IgD-negative memory B cell (primary cell): ENCODE results near the gene CYP4F8. TPM values are rescaled to one million over a fixed set of nuclear protein-coding genes. Genes with fewer than 3 reads are reported as not detected.
"Not testable (repeated sequence)": the region's sequence is repeated elsewhere in the genome, so short reads cannot be mapped to it uniquely, and the experiment has no call there.

Source experiments
- H3K27ac Mint-ChIP-seq, 3 donors: one replicate each; pipeline ENCODE4 v1.8.0; 2020 to 2022; ENCODE audit warnings: mild to moderate bottlenecking in 3 of 3, mixed read lengths in 3 of 3, moderate library complexity in 1 of 3
- H3K27me3 Mint-ChIP-seq: one replicate; pipeline ENCODE4 v1.8.0; 2021; ENCODE audit warnings: mixed read lengths
- H3K36me3 Mint-ChIP-seq: one replicate; pipeline ENCODE4 v1.8.0; 2020; ENCODE audit warnings: mild to moderate bottlenecking, mixed read lengths
- H3K4me1 Mint-ChIP-seq, 3 donors: one replicate each; pipeline ENCODE4 v1.8.0; 2020 to 2022; ENCODE audit warnings: mixed read lengths in 3 of 3, mild to moderate bottlenecking in 1 of 3
- H3K4me3 Mint-ChIP-seq, 4 donors: one replicate each; pipeline ENCODE4 v1.8.0; 2020 to 2022; ENCODE audit warnings: mild to moderate bottlenecking in 4 of 4, mixed read lengths in 4 of 4, moderate library complexity in 3 of 4
- H3K9me3 Mint-ChIP-seq, 3 donors: one replicate each; pipeline ENCODE4 v1.8.0; 2020 to 2021; ENCODE audit warnings: mixed read lengths in 3 of 3, mild to moderate bottlenecking in 1 of 3
- polyA plus RNA-seq: library from polyadenylated mRNA; unstranded; fragments of 300-500 nt; fragmentation: Illumina TruSeq; gene quantifications from one replicate; pipeline ENCODE4 v1.2.3, GENCODE V29; 2021

Gene CYP4F8
- polyA plus RNA-seq, 1 donor from 2014 or later, result not detected

- Mint-ChIP-seq H3K4me3 (no peak overlapping the region), H3K9me3 (peaks cover 3 to 4% (median 3%) of the 10 kb centered on the region in 3 donors), H3K4me1 (peaks cover 5 to 8% (median 6%) of the 10 kb centered on the region in 3 donors), H3K27me3 (peaks cover 7% of the 10 kb centered on the region), H3K36me3 (no peaks in the 10 kb centered on the region), H3K27ac (no peak overlapping the region)
Observed at GRCh38 chr19:15644816-15645215, 29.8 kb downstream of the CYP4F8 start.

DNA sequence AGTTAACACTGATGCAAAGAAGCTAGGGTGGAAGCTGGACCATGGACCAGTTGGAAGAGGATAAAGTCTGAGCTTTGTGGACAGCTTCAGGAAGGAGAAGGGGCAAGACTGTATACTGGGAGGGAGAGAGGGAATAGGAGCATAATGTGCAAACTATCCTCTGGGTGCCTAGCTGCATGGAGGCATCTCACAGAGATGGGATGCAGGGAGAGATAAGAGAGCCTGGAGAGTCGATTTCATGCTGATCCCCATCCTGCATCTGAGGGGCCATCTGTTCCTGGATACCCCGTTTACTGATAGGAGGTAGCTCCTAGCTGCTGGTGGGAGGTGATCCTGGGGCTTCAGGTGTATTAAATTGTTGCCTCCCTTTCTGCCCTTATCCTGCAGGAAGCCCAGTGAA is 34.5 kb downstream of the CYP4F8 start:
- Mint-ChIP-seq H3K9me3 (peaks cover 3 to 5% (median 4%) of the 10 kb centered on the region in 3 donors), H3K27me3 (peaks cover 14% of the 10 kb centered on the region), H3K4me3 (no peak overlapping the region), H3K27ac (no peak overlapping the region), H3K4me1 (no peaks in the 10 kb centered on the region), H3K36me3 (no peaks in the 10 kb centered on the region)

DNA sequence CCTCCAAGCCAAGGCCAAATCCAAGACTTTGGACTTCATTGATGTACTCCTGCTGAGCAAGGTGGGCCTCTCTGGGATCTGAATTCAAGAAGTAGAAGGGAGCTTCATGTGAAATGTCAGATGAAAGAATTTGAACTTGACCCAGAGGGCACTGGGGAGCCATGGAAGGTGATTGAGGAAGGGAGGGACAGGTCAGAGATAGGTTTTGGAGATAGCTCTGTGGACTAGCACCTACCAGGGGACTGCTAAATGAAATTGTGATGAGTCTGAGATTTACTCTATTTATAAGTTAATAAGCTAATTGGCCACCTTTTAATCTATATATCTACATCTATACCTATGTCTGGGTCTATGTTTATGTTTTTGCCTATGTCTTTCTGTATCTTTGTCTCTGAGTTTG is 35.1 kb downstream of the CYP4F8 start:
- H3K36me3 Mint-ChIP-seq, H3K4me3 Mint-ChIP-seq, H3K9me3 Mint-ChIP-seq, H3K27ac Mint-ChIP-seq, H3K4me1 Mint-ChIP-seq: not testable (repeated sequence)
- peaks cover 17% of the 10 kb centered on the region for H3K27me3 Mint-ChIP-seq

GRCh38 chr19:15651791-15652190 is 36.8 kb downstream of the CYP4F8 start:
- no peak overlapping the region for H3K27ac Mint-ChIP-seq

DNA sequence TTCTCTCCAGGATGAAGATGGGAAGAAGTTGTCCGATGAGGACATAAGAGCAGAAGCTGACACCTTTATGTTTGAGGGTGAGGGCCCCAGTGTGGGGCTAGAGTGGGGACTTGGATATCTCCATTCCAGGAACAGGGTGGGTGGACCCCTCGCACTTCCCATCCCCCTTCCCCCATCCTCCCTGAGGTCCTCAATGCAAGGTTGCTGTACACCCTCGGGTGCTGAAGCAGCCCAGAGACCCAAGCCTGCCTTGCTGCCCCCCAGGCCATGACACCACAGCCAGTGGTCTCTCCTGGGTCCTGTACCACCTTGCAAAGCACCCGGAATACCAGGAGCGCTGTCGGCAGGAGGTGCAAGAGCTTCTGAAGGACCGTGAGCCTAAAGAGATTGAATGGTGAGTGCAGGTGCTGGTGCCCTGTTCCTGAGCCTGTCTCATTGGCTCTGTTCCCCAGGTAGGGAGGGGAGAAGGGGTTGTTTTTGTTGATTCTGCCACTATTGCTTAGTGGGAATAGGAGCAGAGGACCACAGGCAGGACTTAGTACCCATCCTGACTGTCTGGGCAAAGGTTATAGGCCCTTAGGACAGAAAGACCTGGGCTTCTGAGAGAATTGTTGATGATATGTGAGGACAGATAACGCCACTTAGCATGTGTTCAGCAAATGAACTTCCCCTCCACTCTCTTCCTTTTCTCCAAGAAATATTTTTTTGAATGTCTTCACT is 37.7 kb downstream of the CYP4F8 start:
- Mint-ChIP-seq H3K36me3 (no peaks in the 10 kb centered on the region), H3K27me3 (peaks cover 12% of the 10 kb centered on the region), H3K4me3 (no peak overlapping the region), H3K27ac (no peak overlapping the region), H3K9me3 (peaks cover 2 to 3% (median 2%) of the 10 kb centered on the region in 3 donors), H3K4me1 (no peaks in the 10 kb centered on the region)

More at GRCh38 chr19:15651791-15652190, 36.8 kb downstream of the CYP4F8 start:
- H3K4me3 Mint-ChIP-seq, result no peak overlapping the region
- H3K27me3 Mint-ChIP-seq, result peaks cover 14% of the 10 kb centered on the region
- no peaks in the 10 kb centered on the region for H3K4me1 Mint-ChIP-seq
- peaks cover 2 to 3% (median 2%) of the 10 kb centered on the region in 3 donors for H3K9me3 Mint-ChIP-seq
- no peaks in the 10 kb centered on the region for H3K36me3 Mint-ChIP-seq

DNA sequence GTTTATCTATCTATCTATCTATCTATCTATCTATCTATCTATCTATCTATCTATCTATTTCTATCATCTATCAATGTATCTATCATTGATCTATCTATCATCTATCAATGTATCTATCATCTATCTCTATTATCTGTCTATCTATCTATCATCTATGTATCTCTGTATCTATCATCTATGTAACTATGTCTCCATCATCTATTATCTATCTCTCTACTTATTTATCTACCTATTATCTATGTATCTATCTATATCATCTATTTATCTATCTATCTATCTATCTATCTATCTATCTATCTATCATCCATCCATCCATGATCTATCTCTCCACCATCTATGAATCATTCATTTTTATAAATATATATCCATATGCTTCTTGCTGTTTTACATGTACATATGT is 41.4 kb downstream of the CYP4F8 start:
- Mint-ChIP-seq H3K27me3 (peaks cover 15% of the 10 kb centered on the region), H3K4me3 (no peak overlapping the region), H3K36me3 (no peaks in the 10 kb centered on the region), H3K9me3 (peaks cover 0 to 4% (median 0%) of the 10 kb centered on the region in 3 donors), H3K4me1 (no peaks in the 10 kb centered on the region), H3K27ac (no peak overlapping the region)

- Mint-ChIP-seq H3K36me3 (no peaks in the 10 kb centered on the region), H3K27me3 (peaks cover 3% of the 10 kb centered on the region), H3K4me3 (no peak overlapping the region), H3K27ac (no peak overlapping the region), H3K9me3 (peaks cover 1 to 4% (median 3%) of the 10 kb centered on the region in 3 donors), H3K4me1 (no peaks in the 10 kb centered on the region)
Observed at GRCh38 chr19:15663247-15663646, 48.2 kb downstream of the CYP4F8 start.

DNA sequence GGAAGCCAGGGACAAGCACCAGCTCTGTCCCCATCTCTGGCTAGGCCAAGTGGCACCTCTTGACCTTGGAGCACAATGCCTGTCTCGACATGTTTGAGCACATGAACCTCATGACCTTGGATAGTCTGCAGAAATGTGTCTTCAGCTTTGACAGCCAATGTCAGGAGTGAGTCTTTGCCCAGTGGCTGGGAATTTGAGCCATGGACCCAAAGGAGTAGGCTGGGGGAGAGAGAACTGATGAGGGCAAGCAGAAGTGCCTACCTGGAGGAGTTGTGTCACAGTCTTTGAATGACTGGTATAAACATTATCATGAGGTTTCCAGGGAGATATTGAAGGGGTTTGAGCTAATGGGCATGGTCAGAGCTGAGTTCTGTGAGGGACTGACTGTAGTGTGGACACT is 51.2 kb downstream of the CYP4F8 start:
- Mint-ChIP-seq H3K4me1 (no peaks in the 10 kb centered on the region), H3K4me3 (no peak overlapping the region), H3K27ac (no peak overlapping the region), H3K9me3 (peaks cover 0 to 3% (median 1%) of the 10 kb centered on the region in 3 donors), H3K36me3 (no peaks in the 10 kb centered on the region), H3K27me3 (peaks cover 4% of the 10 kb centered on the region)

DNA sequence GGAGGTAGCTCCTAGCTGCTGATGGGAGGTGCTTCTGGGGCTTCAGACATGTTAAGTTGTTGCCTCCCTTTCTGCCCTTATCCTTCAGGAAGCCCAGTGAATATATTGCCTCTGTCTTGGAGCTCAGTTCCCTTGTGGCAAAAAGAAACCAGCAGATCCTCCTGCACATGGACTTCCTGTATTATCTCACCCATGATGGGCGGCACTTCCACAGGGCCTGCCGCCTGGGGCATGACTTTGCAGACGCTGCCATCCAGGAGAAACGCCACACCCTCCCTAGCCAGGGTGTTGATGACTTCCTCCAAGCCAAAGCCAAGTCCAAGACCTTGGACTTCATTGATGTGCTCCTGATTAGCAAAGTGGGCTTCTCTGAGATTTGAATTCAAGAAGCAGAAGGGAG is 51.9 kb downstream of the CYP4F8 start:
- Mint-ChIP-seq H3K36me3 (no peaks in the 10 kb centered on the region), H3K27ac (no peak overlapping the region), H3K4me1 (no peaks in the 10 kb centered on the region), H3K9me3 (peaks cover 0 to 3% (median 1%) of the 10 kb centered on the region in 3 donors), H3K4me3 (no peak overlapping the region), H3K27me3 (peaks cover 4% of the 10 kb centered on the region)

DNA sequence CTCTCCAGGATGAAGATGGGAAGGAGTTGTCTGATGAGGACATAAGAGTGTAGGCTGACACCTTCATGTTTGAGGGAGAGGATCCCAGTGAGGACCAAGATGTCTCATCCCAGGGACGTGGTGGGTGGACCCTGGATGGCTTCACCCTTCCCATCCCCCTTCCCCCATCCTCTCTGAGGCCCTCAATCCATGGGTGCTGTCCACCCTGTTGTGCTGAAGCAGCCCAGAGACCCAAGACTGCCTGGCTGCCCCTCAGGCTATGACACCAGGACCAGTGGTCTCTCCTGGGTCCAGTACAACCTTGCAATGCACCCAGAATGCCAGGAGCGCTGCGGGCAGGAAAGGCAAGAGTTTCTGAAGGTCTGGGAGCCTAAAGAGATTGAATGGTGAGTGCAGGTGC is 54.4 kb downstream of the CYP4F8 start:
- no peak overlapping the region for H3K4me3 Mint-ChIP-seq
- no peaks in the 10 kb centered on the region for H3K36me3 Mint-ChIP-seq
- H3K9me3 Mint-ChIP-seq, result peaks cover 0 to 1% (median 0%) of the 10 kb centered on the region in 3 donors
- H3K4me1 Mint-ChIP-seq, result no peaks in the 10 kb centered on the region
- H3K27ac Mint-ChIP-seq, result no peak overlapping the region
- H3K27me3 Mint-ChIP-seq, result peaks cover 4% of the 10 kb centered on the region

DNA sequence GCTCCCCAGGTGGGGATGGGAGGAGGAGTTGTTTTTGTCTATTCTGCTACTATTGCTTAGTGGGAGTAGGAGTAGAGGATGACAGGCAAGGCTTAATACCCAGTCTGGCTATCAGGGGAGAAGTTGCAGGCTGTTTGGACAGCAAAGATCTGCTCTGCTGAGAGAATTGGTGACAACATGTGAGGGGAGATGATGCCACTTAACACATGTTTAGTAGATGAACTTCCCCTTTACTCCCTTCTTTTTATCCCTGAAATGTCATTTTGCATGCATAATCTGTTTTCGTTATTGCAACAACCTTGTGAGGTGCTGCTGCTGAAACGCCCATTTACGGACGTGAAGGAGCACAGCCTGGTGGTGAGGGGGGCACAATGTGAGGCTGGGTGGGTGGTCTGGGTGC is 54.9 kb downstream of the CYP4F8 start:
- no peaks in the 10 kb centered on the region for H3K4me1 Mint-ChIP-seq
- no peaks in the 10 kb centered on the region for H3K36me3 Mint-ChIP-seq
- no peak overlapping the region for H3K4me3 Mint-ChIP-seq
- H3K9me3 Mint-ChIP-seq, result peaks cover 0 to 1% (median 0%) of the 10 kb centered on the region in 3 donors
- peaks cover 4% of the 10 kb centered on the region for H3K27me3 Mint-ChIP-seq
- H3K27ac Mint-ChIP-seq, result no peak overlapping the region

GRCh38 chr19:15671237-15671821 is 56.3 kb downstream of the CYP4F8 start:
- H3K27me3 Mint-ChIP-seq, result peaks cover 4% of the 10 kb centered on the region
- no peak overlapping the region for H3K27ac Mint-ChIP-seq
- H3K9me3 Mint-ChIP-seq, result no peaks in the 10 kb centered on the region
- H3K4me1 Mint-ChIP-seq, result no peaks in the 10 kb centered on the region
- H3K36me3 Mint-ChIP-seq, result no peaks in the 10 kb centered on the region
- H3K4me3 Mint-ChIP-seq, result no peak overlapping the region

- H3K4me1 Mint-ChIP-seq, result peaks cover 0 to 2% (median 0%) of the 10 kb centered on the region in 3 donors
Observed at GRCh38 chr19:15671891-15672579, 57.0 kb downstream of the CYP4F8 start.

DNA sequence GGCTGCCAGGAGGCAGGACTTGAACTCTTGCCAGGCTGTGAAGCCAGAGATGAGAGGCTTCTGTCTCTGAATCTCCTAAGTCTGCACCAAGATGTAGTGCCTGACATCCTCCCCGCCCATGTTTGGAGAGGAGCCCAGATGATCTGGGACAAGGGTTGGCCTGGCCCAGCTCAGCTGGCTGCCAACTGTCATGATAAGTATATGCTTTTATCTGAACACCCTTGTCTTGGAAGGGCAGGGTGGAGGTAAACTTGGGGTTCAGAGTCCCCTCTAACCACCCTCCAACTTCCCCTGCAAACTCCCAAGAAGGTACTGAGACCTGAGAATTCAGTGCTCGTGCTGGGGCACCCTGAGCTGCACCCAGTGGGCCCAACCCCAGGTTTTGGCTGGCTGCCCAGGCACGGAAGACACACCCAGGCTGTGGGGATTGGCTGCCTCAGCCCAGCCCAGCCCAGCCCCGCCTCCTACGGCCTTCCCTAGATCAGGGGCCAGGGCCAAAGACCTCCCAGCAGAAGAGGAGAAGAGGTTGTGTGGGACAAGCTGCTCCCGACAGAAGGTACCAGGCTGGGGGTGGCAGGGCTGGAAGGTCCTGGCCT is 57.7 kb downstream of the CYP4F8 start, which contains the start of gene CYP4F12:
Gene CYP4F12 (plus strand): TSS at position 508 of the 596 bp plus-strand sequence. CDS start 443 bp downstream, outside the sequence.
- Mint-ChIP-seq H3K36me3 (no peaks in the 10 kb centered on the region), H3K27ac (no peak within 1 kb of the TSS), H3K4me3 (no peak within 1 kb of the TSS), H3K27me3 (peaks cover 4% of the 10 kb centered on the region), H3K9me3 (no peaks in the 10 kb centered on the region), H3K4me1 (peaks cover 0 to 2% (median 0%) of the 10 kb centered on the region in 3 donors)

More at GRCh38 chr19:15671891-15672579, 57.0 kb downstream of the CYP4F8 start:
- H3K27me3 Mint-ChIP-seq, result peaks cover 4% of the 10 kb centered on the region
- no peaks in the 10 kb centered on the region for H3K9me3 Mint-ChIP-seq
- no peak overlapping the region for H3K27ac Mint-ChIP-seq
- no peaks in the 10 kb centered on the region for H3K36me3 Mint-ChIP-seq
- no peak overlapping the region for H3K4me3 Mint-ChIP-seq

GRCh38 chr19:15673176-15673654 is 58.2 kb downstream of the CYP4F8 start:
- H3K27me3 Mint-ChIP-seq, result peaks cover 4% of the 10 kb centered on the region
- no peaks in the 10 kb centered on the region for H3K36me3 Mint-ChIP-seq
- peaks cover 0 to 3% (median 0%) of the 10 kb centered on the region in 3 donors for H3K9me3 Mint-ChIP-seq
- peaks cover 0 to 2% (median 0%) of the 10 kb centered on the region in 3 donors for H3K4me1 Mint-ChIP-seq
- no peak overlapping the region for H3K4me3 Mint-ChIP-seq
- H3K27ac Mint-ChIP-seq, result no peak overlapping the region
